HAP-1 (cell line): ENCODE data around the gene HACE1.
"Not testable (repeated sequence)": the region's sequence is repeated elsewhere in the genome, so short reads cannot be mapped to it uniquely, and the experiment has no call there.

Experiments
- DNase-seq, 2 experiments: peaks; one replicate each; pipeline ENCODE4 v3.0.0-alpha.2; 2016 to 2020; ENCODE audit warnings: low spot score in 2 of 2
- H3K27me3 ChIP-seq: fragments of 250-450 bp; sonication (Bioruptor Pico); 2 replicates; pipeline ENCODE4 v1.5.1; 2020; ENCODE audit warnings: low read depth, mild to moderate bottlenecking, moderate library complexity
- H3K36me3 ChIP-seq: fragments of 250-450 bp; sonication (Bioruptor Pico); replicated peaks from 2 replicates; pipeline ENCODE4 v1.5.1; 2020; ENCODE audit warnings: mild to moderate bottlenecking
- H3K4me1 ChIP-seq: fragments of 250-450 bp; sonication (Bioruptor Pico); 2 replicates; pipeline ENCODE4 v1.5.1; 2020; ENCODE audit warnings: mild to moderate bottlenecking
- H3K4me3 ChIP-seq: fragments of 250-450 bp; sonication (Bioruptor Pico); 2 replicates; pipeline ENCODE4 v1.5.1; 2020; ENCODE audit warnings: mild to moderate bottlenecking, moderate library complexity
- H3K9me3 ChIP-seq: fragments of 250-450 bp; sonication (Bioruptor Pico); 2 replicates; pipeline ENCODE4 v1.5.1; 2020; ENCODE audit warnings: mild to moderate bottlenecking, moderate library complexity
- in situ Hi-C: fragments of 300-500 bp; cut with MboI; formaldehyde crosslinking; loops from 3 replicates; pipeline ENCODE4 v1.14.3; 2020; ENCODE audit warnings: low sequenced_read_pairs, inconsistent platforms, mixed read lengths

HACE1 gene

GRCh38 chr6:104859225-104860146 lies at the start of gene HACE1:
HACE1 (minus strand) TSS chr6:104859919; CDS start chr6:104859642, 277 bp downstream.
- in situ Hi-C loops, result no loop called here
- no peaks in the 10 kb centered on the region for H3K36me3 ChIP-seq
- DNase-seq, result peak; percentile 85 to 94
- no peaks in the 10 kb centered on the region for H3K27me3 ChIP-seq
- H3K9me3 ChIP-seq, result no peaks in the 10 kb centered on the region
- peaks cover 2% of the 10 kb centered on the region; the same call in 1 of the 2 replicates for H3K4me1 ChIP-seq
- H3K4me3 ChIP-seq, result peak within 1 kb of the TSS; percentile 63

GRCh38 chr6:104908888-104909525 lies 49.3 kb upstream of the HACE1 start:
- Histone ChIP-seq H3K4me1 (no peaks in the 10 kb centered on the region), H3K27me3 (no peaks in the 10 kb centered on the region), H3K36me3 (no peaks in the 10 kb centered on the region), H3K4me3 (no peak overlapping the region), H3K9me3 (no peaks in the 10 kb centered on the region)
- in situ Hi-C loops, result no loop called here
- DNase-seq, result no peak

GRCh38 chr6:104908031-104908887 lies 48.5 kb upstream of the HACE1 start:
- H3K4me3 ChIP-seq, result no peak overlapping the region
- in situ Hi-C loops, result no loop called here
- no peaks in the 10 kb centered on the region for H3K36me3 ChIP-seq
- DNase-seq, result no peak
- H3K4me1 ChIP-seq, result no peaks in the 10 kb centered on the region
- H3K27me3 ChIP-seq, result no peaks in the 10 kb centered on the region
- H3K9me3 ChIP-seq, result no peaks in the 10 kb centered on the region

GRCh38 chr6:104898893-104899292 lies 39.2 kb upstream of the HACE1 start:
- H3K4me3 ChIP-seq, H3K9me3 ChIP-seq, H3K4me1 ChIP-seq, H3K27me3 ChIP-seq, in situ Hi-C loops, DNase-seq, H3K36me3 ChIP-seq: not testable (repeated sequence)

GRCh38 chr6:104896914-104897313 lies 37.2 kb upstream of the HACE1 start:
- H3K4me3 ChIP-seq, result no peak overlapping the region
- H3K27me3 ChIP-seq, result no peaks in the 10 kb centered on the region
- H3K4me1 ChIP-seq, result no peaks in the 10 kb centered on the region
- no peaks in the 10 kb centered on the region for H3K9me3 ChIP-seq
- in situ Hi-C loops, result no loop called here
- DNase-seq, result no peak
- 0 out of 2 replicates have a peak, but pooled peaks cover 2% of the 10 kb centered on the region for H3K36me3 ChIP-seq

- Histone ChIP-seq H3K9me3 (peaks cover 4% of the 10 kb centered on the region), H3K4me3 (no peak overlapping the region), H3K4me1 (no peaks in the 10 kb centered on the region), H3K36me3 (no peaks in the 10 kb centered on the region), H3K27me3 (no peaks in the 10 kb centered on the region)
- in situ Hi-C loops, result no loop called here
- no peak for DNase-seq
These were observed 28.3 kb upstream of the HACE1 start for GRCh38 chr6:104888066-104888465.

- Histone ChIP-seq H3K36me3 (no peaks in the 10 kb centered on the region), H3K4me1 (no peaks in the 10 kb centered on the region), H3K4me3 (no peak overlapping the region), H3K27me3 (no peaks in the 10 kb centered on the region), H3K9me3 (peaks cover 4% of the 10 kb centered on the region)
- DNase-seq, result peak; percentile 33 to 49
- in situ Hi-C loops, result no loop called here
These were observed 27.6 kb upstream of the HACE1 start for GRCh38 chr6:104887350-104887749.

- DNase-seq, result no peak
- Histone ChIP-seq H3K4me3 (no peak overlapping the region), H3K27me3 (no peaks in the 10 kb centered on the region; the same call in 1 of the 2 replicates), H3K36me3 (no peaks in the 10 kb centered on the region), H3K4me1 (no peaks in the 10 kb centered on the region), H3K9me3 (peaks cover 4% of the 10 kb centered on the region)
- in situ Hi-C loops, result no loop called here
These were observed 25.9 kb upstream of the HACE1 start for GRCh38 chr6:104885518-104886043.

GRCh38 chr6:104884867-104885517 lies 25.3 kb upstream of the HACE1 start:
- H3K4me3 ChIP-seq, result no peak overlapping the region
- H3K27me3 ChIP-seq, result no peaks in the 10 kb centered on the region; the same call in 1 of the 2 replicates
- no peaks in the 10 kb centered on the region for H3K36me3 ChIP-seq
- DNase-seq, result no peak
- peaks cover 4% of the 10 kb centered on the region for H3K9me3 ChIP-seq
- no peaks in the 10 kb centered on the region for H3K4me1 ChIP-seq
- in situ Hi-C loops, result no loop called here

GRCh38 chr6:104881964-104882668 lies 22.4 kb upstream of the HACE1 start:
- no peak overlapping the region for H3K4me3 ChIP-seq
- DNase-seq, result no peak
- no peaks in the 10 kb centered on the region for H3K4me1 ChIP-seq
- no peaks in the 10 kb centered on the region for H3K9me3 ChIP-seq
- in situ Hi-C loops, result no loop called here
- no peaks in the 10 kb centered on the region; the same call in 1 of the 2 replicates for H3K27me3 ChIP-seq
- no peaks in the 10 kb centered on the region for H3K36me3 ChIP-seq

- in situ Hi-C loops, result no loop called here
- H3K9me3 ChIP-seq, result no peaks in the 10 kb centered on the region
- H3K4me1 ChIP-seq, result peaks cover 2% of the 10 kb centered on the region; the same call in 1 of the 2 replicates
- H3K27me3 ChIP-seq, result no peaks in the 10 kb centered on the region
- H3K4me3 ChIP-seq, result no peak overlapping the region
- DNase-seq, result no peak
- no peaks in the 10 kb centered on the region for H3K36me3 ChIP-seq
These were observed 2.7 kb upstream of the HACE1 start for GRCh38 chr6:104862456-104862855.

- Histone ChIP-seq H3K27me3 (no peaks in the 10 kb centered on the region), H3K9me3 (no peaks in the 10 kb centered on the region), H3K4me1 (peaks cover 2% of the 10 kb centered on the region; the same call in 1 of the 2 replicates), H3K4me3 (peak overlapping the region; percentile 63), H3K36me3 (no peaks in the 10 kb centered on the region)
- DNase-seq, result no peak
- in situ Hi-C loops, result no loop called here
These were observed 502 bp upstream of the HACE1 start for GRCh38 chr6:104860221-104860620.
